NCI-H510A treated with DMSO at 0.1 percent for 48 hours (cell line): ENCODE results near the gene ANTXR2.
A peak's percentile ranks its signal among the peaks of the same experiment; 100 is the strongest.

ENCODE experiments used
- DNase-seq: peaks from one replicate; lab custom pipeline; 2025; lab: John Stamatoyannopoulos, UW

ANTXR2 gene

GRCh38 chr4:80092088-80092487 lies 19.1 kb upstream of the ANTXR2 start:
- DNase-seq = no peak

- DNase-seq = no peak
These were observed 18.7 kb upstream of the ANTXR2 start for GRCh38 chr4:80091688-80092087.

GRCh38 chr4:80091184-80091583 lies 18.2 kb upstream of the ANTXR2 start:
- no peak for DNase-seq

- no peak for DNase-seq
These were observed 17.1 kb upstream of the ANTXR2 start for GRCh38 chr4:80090090-80090489.

- no peak for DNase-seq
These were observed 15.4 kb upstream of the ANTXR2 start for GRCh38 chr4:80088471-80088870.

- DNase-seq = no peak
These were observed 13.3 kb upstream of the ANTXR2 start for GRCh38 chr4:80086296-80086695.

- DNase-seq = no peak
These were observed 12.1 kb upstream of the ANTXR2 start for GRCh38 chr4:80085081-80085480.

- DNase-seq = no peak
These were observed 9.7 kb upstream of the ANTXR2 start for GRCh38 chr4:80082693-80083092.

- DNase-seq = no peak
These were observed 8.5 kb upstream of the ANTXR2 start for GRCh38 chr4:80081566-80081965.

- no peak for DNase-seq
These were observed 6.4 kb upstream of the ANTXR2 start for GRCh38 chr4:80079255-80079923.

GRCh38 chr4:80078346-80079092 lies 5.5 kb upstream of the ANTXR2 start:
- DNase-seq = no peak

GRCh38 chr4:80077639-80078038 lies 4.6 kb upstream of the ANTXR2 start:
- DNase-seq = no peak

GRCh38 chr4:80076681-80077080 lies 3.7 kb upstream of the ANTXR2 start:
- DNase-seq = no peak

- DNase-seq = no peak
These were observed 3.1 kb upstream of the ANTXR2 start for GRCh38 chr4:80075995-80076675.

GRCh38 chr4:80074651-80075050 lies 1.6 kb upstream of the ANTXR2 start:
- DNase-seq = no peak

GRCh38 chr4:80074069-80074468 lies 1.0 kb upstream of the ANTXR2 start:
- no peak for DNase-seq

GRCh38 chr4:80073473-80074008 lies 512 bp upstream of the ANTXR2 start:
- DNase-seq = no peak

GRCh38 chr4:80072228-80072743 lies 743 bp downstream of the ANTXR2 start:
- DNase-seq = peak; percentile 21

GRCh38 chr4:80071604-80072227 lies 1.3 kb downstream of the ANTXR2 start:
- no peak for DNase-seq

- DNase-seq = no peak
These were observed 2.0 kb downstream of the ANTXR2 start for GRCh38 chr4:80070880-80071603.
